H1 (cell line): ENCODE results near the gene PCIF1. TPM values are rescaled to one million over a fixed set of nuclear protein-coding genes. Genes with fewer than 3 reads are reported as not detected.

ENCODE experiments used
- HDAC2 ChIP-seq, 2 experiments: fragments of 300-600 bp in 1 of 2; sonication (generic) in 1 of 2; IDR thresholded peaks; 2 replicates each; pipeline ENCODE4 v1.6.1; 2011 to 2012; ENCODE audit warnings: low read depth in 2 of 2, low read length in 2 of 2, mild to moderate bottlenecking in 2 of 2, moderate library complexity in 2 of 2, borderline replicate concordance in 1 of 2, inconsistent platforms in 1 of 2
- polyA plus RNA-seq, 7 experiments: library from polyadenylated mRNA; depleted of rRNA in 3 of 7; stranded (reverse) in 5 of 7; unstranded in 2 of 7; fragments of >200 nt in 5 of 7; fragments of 200-250 nt in 2 of 7; gene quantifications; 1 replicate in 5 of 7; 2 replicates in 1 of 7; 4 replicates in 1 of 7; pipeline versions ENCODE4 v1.2.1 to v1.2.3, GENCODE V29; 2011 to 2013; ENCODE audit warnings: missing spikeins in 2 of 7, mixed read lengths in 2 of 7
- total RNA-seq: library from RNA; stranded (reverse); fragmentation: NEBNext Ultra II Directional; extraction: Animal tissue kit (Norgen Biotek cat#: 25700); gene quantifications from 2 replicates; pipeline ENCODE4 v1.2.1, GENCODE V29; 2021
- TF ChIP-seq, protein P1 (sequence below): fragments of 300-600 bp; sonication (generic); IDR thresholded peaks from 2 replicates; pipeline ENCODE4 v1.7.1; 2012; ENCODE audit warnings: low read length, moderate library complexity, mild to moderate bottlenecking, inconsistent platforms; ENCODE audit not compliant: insufficient replicate concordance
- TF ChIP-seq, protein P2 (sequence below): IDR thresholded peaks from 2 replicates; pipeline ENCODE4 v1.6.1; 2011; ENCODE audit warnings: low read length, improper control_type of control experiment

Gene PCIF1
- total and polyA plus RNA-seq, 2 of the 8 experiments (the other 6 are each of a cell fraction or from before 2014, with no cell fraction given), result 30.3 to 30.6 TPM

DNA sequence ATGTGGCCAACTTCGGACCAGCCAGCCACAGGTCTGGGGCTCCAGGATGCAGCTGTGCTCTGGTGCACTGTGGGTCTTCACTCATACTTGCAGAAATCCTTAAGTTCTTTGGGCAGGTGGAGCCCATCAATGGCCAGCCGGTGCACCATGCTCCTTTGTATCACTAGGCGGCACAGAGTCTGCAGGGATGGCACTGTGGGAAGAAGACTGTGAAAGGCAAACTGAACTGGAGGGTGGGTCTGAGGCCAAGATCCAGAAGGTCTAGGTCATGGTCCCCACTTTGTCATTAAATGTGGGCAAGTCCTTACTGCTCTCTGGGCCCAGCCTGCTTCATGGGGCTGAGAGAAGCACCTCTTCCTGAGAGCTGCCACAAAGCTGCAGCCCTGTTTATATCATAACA, 45.8 kb upstream of the PCIF1 start (continued):
- TF ChIP-seq, protein P1, sequence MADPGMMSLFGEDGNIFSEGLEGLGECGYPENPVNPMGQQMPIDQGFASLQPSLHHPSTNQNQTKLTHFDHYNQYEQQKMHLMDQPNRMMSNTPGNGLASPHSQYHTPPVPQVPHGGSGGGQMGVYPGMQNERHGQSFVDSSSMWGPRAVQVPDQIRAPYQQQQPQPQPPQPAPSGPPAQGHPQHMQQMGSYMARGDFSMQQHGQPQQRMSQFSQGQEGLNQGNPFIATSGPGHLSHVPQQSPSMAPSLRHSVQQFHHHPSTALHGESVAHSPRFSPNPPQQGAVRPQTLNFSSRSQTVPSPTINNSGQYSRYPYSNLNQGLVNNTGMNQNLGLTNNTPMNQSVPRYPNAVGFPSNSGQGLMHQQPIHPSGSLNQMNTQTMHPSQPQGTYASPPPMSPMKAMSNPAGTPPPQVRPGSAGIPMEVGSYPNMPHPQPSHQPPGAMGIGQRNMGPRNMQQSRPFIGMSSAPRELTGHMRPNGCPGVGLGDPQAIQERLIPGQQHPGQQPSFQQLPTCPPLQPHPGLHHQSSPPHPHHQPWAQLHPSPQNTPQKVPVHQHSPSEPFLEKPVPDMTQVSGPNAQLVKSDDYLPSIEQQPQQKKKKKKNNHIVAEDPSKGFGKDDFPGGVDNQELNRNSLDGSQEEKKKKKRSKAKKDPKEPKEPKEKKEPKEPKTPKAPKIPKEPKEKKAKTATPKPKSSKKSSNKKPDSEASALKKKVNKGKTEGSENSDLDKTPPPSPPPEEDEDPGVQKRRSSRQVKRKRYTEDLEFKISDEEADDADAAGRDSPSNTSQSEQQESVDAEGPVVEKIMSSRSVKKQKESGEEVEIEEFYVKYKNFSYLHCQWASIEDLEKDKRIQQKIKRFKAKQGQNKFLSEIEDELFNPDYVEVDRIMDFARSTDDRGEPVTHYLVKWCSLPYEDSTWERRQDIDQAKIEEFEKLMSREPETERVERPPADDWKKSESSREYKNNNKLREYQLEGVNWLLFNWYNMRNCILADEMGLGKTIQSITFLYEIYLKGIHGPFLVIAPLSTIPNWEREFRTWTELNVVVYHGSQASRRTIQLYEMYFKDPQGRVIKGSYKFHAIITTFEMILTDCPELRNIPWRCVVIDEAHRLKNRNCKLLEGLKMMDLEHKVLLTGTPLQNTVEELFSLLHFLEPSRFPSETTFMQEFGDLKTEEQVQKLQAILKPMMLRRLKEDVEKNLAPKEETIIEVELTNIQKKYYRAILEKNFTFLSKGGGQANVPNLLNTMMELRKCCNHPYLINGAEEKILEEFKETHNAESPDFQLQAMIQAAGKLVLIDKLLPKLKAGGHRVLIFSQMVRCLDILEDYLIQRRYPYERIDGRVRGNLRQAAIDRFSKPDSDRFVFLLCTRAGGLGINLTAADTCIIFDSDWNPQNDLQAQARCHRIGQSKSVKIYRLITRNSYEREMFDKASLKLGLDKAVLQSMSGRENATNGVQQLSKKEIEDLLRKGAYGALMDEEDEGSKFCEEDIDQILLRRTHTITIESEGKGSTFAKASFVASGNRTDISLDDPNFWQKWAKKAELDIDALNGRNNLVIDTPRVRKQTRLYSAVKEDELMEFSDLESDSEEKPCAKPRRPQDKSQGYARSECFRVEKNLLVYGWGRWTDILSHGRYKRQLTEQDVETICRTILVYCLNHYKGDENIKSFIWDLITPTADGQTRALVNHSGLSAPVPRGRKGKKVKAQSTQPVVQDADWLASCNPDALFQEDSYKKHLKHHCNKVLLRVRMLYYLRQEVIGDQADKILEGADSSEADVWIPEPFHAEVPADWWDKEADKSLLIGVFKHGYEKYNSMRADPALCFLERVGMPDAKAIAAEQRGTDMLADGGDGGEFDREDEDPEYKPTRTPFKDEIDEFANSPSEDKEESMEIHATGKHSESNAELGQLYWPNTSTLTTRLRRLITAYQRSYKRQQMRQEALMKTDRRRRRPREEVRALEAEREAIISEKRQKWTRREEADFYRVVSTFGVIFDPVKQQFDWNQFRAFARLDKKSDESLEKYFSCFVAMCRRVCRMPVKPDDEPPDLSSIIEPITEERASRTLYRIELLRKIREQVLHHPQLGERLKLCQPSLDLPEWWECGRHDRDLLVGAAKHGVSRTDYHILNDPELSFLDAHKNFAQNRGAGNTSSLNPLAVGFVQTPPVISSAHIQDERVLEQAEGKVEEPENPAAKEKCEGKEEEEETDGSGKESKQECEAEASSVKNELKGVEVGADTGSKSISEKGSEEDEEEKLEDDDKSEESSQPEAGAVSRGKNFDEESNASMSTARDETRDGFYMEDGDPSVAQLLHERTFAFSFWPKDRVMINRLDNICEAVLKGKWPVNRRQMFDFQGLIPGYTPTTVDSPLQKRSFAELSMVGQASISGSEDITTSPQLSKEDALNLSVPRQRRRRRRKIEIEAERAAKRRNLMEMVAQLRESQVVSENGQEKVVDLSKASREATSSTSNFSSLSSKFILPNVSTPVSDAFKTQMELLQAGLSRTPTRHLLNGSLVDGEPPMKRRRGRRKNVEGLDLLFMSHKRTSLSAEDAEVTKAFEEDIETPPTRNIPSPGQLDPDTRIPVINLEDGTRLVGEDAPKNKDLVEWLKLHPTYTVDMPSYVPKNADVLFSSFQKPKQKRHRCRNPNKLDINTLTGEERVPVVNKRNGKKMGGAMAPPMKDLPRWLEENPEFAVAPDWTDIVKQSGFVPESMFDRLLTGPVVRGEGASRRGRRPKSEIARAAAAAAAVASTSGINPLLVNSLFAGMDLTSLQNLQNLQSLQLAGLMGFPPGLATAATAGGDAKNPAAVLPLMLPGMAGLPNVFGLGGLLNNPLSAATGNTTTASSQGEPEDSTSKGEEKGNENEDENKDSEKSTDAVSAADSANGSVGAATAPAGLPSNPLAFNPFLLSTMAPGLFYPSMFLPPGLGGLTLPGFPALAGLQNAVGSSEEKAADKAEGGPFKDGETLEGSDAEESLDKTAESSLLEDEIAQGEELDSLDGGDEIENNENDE, result no peak
- TF ChIP-seq HDAC2 (IDR thresholded peaks at IDR 0.05; ENCODE audit: borderline replicate concordance in 1 of 2, low read depth in 2 of 2, low read length in 2 of 2), result no peak
- TF ChIP-seq, protein P2, sequence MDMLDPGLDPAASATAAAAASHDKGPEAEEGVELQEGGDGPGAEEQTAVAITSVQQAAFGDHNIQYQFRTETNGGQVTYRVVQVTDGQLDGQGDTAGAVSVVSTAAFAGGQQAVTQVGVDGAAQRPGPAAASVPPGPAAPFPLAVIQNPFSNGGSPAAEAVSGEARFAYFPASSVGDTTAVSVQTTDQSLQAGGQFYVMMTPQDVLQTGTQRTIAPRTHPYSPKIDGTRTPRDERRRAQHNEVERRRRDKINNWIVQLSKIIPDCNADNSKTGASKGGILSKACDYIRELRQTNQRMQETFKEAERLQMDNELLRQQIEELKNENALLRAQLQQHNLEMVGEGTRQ, result no peak
